NK-92 treated with Interleukin-12 subunit alpha and Interleukin-12 subunit beta, amount 100 ng/mL, for 24 hours (cell line): Measurements from ENCODE around the gene MAP4K1.

Source experiments
- DNase-seq: peaks from one replicate; lab custom pipeline; 2025; lab: John Stamatoyannopoulos, UW

The MAP4K1 gene

DNA sequence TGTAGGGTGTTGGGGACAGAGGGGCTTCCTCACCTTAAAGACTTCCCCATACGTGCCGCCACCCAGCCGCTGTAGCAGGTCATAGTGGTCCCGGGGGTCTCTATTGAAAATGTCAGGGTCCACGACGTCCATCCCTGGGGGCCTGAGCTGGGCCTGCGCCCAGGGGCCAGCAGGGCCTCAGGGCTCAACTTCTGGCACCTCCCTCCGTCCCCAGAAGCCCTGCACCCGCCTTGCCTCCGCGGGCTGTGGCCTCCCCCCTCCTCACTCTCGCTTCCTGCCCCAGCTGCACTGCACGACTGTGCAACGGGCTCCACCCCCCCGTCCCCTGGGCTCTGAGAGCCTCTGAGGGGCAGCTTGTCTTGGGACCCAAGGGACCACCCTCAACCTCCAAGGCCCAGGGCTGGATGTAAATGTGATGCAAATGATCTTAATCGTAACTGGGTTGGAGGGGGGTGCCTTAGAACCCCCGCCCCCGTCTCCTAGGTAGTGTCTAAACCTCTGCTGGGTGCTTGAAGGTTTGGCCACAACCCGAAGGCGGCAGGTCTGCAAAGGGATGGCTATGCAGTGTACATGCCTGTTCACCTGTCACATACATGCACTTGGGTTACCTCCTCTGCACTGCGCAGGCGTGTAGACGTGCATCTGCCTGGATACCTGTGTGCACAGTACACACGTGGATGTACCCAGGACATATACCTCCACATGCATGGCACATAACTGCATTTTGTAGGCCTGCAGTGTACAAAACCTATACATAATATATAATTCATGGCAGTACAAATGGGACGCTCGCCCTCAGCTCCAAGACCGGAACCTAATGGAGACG lies at the start of gene MAP4K1:
MAP4K1 (minus strand) TSS at position 190 of the 826 bp plus-strand sequence; CDS start at position 132, 58 bp downstream.
- peak; percentile 79 for DNase-seq

DNA sequence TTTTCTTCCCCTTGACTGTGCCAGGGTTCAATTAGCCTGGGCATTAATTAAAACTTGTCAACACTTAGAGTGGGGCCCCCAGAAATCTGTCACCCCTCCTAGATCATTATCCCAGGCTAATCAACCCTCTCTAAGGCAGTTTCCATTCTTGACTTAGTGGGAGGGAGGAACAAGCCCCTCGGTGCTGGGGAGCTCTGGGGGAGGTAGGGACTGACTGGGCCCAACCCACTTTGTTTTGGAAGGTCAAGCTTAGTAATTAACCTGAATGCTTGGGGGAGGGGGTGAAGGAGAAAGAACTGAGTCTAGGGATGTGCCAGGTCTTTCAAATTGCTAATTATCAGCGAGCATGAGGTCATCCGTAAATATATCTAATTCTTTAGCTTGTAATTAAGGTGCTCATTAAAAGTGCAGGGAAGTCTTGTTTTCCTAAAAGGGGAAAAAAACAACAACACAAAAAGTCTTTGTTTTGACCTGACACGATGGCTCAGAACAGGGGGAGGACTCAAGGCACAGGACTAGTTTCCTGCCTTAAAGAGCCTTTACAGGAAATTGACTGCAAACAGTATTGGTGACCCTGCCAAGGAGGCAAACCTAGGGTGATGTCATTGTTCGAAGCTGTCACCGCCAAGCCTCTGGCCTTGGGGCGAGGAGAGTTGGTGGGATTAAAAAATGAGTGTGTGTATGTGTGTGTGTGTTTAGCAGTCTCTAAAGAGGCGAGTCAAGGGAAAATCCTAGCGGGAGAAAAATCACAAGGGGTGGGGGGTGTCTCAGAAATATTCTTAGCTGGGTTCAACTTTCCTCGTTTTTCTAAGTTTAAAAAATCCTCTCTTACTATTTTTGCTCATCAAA lies 49.1 kb upstream of the MAP4K1 start:
- peak; percentile 26 for DNase-seq

DNA sequence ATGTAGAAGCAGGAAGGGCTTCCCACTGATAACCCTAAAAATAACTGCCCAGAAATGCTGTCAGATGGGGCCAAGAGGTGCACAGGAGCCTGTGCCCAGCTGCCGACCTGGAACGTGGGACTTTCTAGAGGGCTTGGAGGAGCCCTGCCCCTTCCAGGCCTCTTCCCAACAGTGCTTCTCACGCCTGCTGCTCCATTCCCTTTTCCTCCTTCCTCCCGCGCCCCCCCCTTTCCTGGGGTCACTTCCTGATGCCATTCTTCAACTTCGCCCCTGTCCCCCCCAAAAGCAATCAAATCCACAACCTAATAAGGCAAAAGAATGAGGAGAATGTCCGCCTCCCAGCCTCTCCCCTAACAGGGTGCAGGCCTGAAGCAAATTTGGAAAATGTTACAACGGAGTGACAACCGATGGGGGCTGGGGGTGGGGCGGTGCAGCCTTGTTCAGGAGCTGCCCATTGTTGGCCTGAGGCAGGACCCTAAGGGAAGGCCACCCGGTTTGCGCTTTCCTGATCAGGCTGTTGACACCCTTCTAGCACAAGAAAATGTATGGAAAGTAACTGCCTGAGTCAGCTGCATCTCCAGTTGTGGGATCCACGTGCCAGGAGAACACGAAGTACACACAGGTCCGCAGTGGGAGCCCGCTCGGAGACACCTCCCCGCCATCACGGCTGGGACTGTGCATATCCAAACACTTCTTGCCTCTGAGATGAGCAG lies 48.4 kb upstream of the MAP4K1 start:
- DNase-seq = no peak

DNA sequence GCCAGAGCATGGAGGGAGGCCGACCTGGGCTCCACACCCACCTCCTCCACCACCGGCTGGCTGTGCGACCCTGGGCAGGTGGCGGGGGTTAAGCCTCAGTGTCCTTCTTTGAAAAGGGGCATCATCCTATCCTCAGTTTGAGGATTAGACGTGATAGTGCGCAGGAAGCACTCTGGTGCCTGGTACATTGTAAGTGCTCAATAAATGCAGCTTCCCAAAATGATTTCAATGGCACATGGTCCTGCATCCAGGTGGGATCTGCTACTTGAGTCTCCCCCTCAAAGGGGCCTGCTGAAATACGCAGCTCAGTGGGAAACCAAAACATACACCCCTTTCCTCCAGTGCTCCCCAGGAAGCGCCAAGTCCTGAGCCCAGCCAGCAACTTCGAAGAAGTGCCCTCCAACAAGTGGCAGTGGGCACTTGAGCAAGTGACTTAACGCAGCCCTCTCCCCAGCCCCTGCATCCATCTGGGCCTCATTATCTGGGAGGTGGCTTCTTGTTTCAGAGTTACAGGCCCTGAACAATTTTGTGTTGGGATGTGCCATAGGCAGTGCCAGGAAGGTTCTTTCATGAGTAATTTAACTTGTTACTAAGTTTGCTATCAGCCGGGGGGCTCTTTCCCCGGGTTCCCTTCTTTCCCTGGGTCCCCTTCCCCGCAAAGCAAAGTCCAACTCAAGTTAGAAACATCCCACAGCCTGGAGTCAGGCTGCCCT lies 47.6 kb upstream of the MAP4K1 start:
- DNase-seq = no peak

DNA sequence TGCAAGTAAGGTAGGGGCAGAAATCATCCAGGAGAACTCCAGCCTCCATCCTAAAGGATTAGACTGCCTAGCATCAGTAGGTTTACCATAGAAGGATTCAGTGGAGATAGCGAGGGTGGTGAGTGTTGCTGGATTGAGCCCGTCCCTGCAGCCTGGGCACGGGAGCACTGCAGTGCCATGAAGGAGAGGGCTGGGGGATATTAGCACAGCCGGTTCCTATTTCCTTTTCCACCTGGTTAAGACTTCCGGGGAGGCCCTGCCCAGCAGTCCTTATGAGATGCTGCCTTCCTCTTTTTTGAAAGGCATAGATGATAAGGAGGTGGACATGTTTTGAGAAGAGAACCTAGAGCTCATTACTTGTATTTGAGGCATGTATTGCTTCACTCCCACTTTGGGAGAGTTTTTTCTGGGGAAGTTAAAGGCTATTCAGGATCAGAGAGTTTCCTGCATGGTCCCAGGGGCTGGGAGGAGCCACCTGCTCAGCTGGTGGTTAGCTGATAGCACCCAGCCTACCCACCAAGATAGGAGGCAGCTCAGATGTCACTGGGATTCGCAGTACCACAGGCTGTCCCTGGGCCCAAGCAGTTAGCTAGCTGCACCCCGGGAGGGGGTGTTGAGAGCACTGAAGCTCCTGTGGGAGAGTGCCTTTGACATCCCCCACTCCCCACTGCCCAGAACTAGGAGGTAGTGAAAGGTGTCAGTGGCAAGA lies 46.9 kb upstream of the MAP4K1 start:
- DNase-seq = no peak

DNA sequence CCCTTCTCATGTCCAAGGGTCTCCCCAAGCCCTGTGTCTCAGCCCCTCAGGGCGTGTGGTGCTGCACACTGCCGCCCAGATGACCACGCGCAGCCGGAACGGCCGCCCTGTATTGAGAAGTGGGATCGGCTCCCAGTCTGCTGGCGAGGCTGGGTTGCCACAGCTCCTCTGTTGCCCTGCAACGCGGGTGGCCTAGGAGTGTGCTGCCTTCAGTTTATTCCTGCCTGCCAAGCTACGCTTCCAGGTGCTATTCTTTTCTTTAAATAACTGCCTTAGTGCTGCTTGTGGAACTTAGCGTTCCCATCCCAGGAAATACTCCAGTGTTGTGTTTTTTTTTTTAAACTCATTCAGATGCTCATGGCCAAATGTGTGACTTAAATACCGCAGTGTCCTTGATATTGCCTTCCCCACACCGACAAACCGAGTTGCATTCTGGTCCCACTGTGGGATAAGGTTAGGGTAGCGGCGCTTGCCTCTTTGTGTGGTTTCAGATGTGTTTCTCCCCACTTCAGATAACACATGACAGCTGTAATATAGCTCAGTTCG lies 46.3 kb upstream of the MAP4K1 start:
- no peak for DNase-seq

DNA sequence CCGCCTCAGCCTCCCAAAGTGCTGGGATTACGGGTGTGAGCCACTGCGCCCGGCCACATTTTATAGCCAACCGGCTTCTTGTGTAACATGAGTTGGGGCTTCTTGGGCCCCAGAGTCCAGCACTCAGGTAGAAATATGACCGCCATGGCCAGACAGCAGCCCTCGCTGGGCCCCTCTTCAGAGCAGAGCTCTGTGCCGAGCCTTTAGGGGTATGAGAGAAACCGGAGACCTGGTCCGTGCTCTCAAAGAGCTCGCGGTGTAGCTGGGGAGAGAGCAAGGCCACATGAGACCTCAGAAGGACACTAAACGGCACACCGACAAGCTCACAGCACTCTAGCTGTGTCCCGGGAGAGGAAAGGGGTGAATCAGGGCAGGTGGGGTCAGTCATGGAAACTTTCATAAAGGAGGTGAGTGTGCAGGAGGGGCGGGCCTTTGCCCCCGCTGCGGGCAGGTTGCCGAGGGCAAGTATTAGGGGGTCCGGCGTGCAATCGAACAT lies 45.5 kb upstream of the MAP4K1 start:
- no peak for DNase-seq

DNA sequence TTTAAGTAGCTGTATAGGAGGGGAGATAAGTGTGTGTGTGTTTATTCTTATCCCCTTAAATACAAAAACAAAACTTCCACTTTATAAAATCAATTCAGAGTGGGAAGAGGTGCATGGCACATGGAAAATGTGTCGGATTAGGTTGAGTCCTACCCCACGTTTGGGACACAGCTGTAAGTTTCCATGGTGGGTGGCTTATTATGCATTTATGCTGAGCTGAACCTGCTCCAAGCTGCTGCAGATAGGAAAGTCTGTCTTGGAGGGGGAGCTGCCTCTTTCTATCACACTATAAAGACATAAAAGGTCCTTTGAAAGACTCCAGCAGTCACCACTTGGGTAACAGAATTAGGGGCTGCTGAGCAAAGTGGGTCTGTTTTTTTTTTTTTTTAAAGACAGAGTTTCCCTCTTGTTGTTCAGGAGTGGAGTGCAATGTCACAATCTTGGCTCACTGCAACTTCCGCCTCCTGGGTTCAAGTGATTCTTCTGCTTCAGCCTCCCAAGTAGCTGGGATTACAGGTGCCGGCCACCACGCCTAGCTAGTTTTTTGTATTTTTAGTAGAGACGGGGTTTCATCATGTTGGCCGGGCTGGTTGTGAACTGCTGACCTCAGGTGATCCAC lies 44.9 kb upstream of the MAP4K1 start:
- DNase-seq = no peak

DNA sequence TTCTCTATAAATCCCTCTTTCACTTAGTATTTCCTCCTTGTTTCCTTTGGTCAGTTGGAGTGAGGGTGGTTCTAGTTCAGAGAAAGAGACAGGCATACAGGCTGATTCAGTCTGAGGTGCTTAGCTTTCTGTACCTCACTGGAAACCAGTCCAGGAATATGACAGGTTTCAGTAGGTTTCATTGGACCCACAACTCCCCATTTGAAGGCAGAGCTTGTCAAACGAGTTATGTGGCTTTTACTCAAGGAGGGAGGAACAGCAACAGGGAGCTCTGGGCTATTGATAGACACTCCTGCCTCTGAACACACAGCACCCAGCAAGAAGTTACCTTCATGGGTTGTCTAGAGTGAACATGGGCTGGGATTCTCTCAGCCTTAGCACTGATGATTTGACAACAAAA lies 44.2 kb upstream of the MAP4K1 start:
- DNase-seq = no peak

DNA sequence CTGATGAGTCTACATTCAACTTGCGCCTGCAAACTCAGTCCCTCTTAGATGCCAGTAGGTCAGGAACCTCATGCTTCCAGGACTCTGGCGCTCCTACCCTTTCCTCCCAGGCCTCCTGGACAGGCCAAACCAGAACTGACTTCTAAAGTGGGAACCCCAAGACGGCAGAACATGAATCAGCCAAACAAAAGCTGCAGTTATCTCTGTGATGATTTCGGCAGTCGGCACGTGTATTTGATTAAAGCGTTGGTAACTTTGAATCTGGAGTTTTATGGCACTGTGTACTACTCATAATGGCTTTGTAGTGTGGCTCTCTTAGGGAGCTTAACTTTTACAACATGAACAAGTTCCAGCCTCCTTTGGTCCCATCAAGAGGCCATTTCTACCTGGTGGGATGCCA lies 43.4 kb upstream of the MAP4K1 start:
- DNase-seq = no peak

DNA sequence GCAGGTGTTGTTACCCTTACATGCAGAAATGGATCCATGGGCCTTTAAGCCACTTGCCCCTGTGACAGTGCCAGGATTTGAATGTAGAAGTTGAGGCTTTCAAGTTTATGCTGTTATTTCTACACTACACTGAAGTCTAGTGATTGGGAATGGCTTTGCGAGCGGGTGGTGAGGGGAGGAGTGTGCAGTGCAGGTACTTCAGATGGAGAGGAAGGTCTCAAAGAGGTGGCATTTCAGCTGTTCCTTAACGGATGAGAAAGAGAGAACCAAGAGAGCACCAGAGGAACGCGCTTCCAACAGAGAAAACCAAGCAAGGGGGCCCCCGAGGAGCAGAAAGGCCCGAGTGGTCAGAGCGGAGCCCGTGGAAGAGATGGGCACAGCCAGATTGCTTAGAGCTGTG lies 43.0 kb upstream of the MAP4K1 start:
- no peak for DNase-seq

DNA sequence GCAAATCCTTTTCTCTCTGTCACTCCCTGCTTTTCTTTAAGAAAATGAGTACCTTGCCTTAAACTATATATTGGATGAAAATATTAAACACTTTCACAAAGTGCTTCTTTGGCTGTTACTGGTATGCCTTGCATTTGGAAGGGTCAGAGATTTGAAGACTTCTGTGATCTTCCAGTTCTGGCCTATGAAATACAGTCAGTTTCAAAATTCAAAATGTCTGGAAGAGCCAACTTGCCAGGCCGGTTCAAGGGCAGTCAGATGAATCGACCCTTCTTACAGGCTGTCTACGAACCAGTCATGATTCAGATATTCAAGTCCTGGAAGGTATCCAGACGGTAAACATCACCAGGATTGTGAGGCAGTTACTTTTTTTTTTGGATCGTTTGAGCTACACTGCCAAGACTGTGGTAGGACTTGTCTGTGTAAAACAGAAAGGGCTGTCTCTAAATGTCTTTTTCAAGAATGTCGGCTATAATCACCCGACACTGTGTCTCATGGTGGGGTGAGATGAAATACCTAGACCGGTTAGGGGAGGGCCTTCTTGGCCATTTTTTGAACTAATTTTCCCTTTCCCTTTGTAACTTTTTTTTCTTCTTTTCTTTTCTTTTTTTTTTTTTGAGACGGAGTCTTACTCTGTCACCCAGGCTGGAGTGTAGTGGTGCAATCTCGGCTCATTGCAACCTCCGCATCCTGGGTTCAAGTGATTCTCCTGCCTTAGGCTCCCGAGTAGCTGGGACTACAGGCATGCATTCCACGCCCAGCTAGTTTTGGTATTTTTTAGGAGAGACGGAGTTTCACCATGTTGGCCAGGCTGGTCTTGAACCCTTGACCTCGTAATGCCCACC lies 40.9 kb upstream of the MAP4K1 start:
- no peak for DNase-seq

DNA sequence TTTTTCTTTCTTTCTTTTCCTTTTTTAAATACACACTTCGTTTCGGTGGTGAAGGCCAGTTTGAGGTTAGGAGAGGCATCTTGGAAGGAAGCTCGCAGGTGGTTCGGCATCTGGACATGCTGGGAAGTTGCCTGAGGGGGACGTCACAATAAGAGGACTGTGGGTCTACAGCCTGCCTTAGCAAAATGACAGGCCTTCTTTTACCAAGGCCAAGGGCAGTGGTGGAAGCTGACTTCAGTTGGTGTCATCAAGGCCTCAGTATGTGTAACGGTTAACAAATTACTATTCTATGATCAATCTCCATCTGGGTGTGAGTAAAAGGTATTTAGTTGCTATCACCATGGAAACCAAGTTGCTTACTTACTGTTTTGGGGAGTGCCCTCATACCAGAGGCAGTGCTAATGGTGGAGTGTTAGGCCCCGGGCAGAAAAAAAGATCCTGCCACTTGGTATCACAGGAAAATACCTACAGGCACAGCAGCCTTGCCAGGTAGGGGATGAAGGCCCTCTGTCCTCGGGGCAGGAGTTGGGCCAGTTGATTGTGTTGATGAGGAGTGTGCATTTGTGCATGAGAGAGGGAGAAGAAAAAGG lies 40.0 kb upstream of the MAP4K1 start:
- no peak for DNase-seq

DNA sequence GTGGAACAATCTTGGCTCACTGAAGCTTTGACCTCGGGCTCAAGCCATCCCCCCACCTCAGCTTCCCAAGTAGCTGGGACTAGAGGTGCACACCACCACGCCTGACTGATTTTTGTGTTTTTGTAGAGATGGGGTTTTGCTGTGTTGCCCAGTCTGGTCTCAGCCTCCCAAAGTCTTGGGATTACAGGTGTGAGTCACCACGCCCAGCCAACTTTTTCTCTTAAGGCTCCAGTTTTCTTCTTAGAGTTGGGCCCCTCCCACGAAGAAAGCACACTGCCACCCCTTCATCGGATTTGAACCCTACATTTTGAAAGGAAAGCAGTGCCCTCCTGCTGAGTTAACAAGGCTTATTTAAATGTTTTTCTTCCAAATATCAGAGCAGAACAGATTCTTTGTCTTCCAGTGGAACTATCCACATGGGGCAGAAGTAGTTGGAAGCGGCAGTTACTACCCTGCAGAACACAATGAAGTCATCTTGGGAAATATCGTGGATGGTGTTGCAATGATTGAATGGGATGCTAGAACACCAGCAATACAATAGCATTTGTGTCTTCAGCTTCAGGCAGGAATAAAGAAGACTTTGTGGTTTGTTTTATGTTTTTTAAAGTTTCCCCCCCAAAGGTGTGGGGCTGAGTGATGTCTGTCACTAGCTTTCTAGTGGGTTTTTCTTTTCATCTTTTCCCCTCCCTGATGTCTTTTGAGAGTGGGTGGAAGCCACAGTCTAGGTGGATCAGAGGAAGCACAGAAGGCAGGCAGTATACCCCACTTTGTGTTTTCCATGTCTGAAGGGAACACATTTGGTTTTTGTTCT lies 38.6 kb upstream of the MAP4K1 start:
- no peak for DNase-seq

DNA sequence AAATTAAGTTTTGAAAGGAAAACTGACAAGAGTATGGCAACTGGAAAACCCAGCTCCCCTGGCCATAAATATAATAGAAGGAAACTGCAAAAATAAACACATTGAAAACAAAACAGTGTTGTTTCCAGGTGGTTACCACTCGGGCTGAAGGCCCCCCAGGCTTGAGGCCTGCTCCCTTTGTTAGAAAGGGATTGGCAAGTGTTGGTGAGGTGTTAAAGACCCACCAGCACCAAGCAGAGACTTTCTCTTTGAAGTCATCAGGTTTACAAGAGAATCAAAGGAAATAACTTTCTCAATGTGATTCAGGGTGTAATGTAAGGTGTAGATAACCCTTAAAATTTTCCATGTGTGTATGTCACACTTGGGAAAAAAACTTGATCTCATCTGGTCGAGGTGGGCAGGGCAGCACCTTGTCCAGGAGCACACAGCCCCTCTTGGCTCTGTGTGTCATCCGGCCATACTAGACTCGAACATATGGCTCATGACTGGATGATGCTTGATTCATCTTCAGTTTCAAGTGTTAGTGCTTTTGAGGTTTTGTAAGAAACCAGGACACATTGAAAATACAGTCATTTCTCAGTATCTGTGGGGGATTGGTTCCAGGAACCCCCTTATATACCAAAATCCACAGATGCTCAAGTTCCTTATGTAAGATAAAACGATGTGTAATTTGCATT lies 37.5 kb upstream of the MAP4K1 start:
- no peak for DNase-seq

DNA sequence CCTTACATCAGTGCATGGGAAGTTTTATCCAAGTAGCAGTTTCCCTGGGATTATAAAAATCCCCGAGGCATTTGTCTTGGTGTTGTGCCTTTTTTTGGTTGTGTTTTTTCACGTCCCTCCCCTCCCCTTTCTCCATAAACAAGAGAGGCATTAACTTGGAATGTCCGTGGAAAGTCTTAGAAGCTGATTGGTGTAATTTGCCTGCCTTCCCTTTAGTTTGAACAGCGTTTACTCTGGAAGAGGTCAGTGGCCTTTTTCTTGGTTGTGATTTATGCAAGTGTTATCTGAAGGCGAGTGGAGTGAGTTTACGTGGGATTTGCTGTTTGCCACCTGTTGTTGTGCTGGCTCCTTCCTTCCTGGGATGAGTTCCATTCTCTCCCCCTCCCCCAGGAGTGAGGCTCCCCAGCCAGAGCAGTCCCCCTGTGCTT lies 36.9 kb upstream of the MAP4K1 start:
- no peak for DNase-seq

DNA sequence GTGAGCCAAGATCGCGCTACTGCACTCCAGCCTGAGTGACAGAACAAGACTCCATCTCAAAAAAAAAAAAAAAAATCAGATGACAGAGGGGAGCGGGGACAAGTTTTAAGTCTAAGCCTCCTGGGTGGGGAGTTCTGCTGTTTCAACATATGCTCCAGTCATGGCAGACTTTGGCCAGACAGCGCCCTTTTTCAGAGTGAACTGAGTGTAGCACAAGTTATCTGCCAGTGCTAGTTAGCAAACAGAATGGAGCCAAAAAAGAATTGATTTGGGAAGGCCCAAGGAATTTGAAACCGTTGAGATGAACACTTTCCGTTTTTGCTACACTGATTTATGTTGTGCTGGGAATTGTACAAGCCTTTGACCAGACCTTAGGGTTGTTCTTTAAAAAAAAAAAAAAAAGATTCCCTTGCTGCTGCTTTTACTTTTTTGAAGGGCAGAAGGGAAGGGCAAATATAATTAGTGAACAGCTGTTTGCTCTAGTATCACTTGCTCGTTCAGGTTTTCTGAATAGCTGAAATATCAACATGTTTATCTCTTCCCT lies 35.3 kb upstream of the MAP4K1 start:
- no peak for DNase-seq
